ENCODE measurements around the gene DYNC1H1.

DNA sequence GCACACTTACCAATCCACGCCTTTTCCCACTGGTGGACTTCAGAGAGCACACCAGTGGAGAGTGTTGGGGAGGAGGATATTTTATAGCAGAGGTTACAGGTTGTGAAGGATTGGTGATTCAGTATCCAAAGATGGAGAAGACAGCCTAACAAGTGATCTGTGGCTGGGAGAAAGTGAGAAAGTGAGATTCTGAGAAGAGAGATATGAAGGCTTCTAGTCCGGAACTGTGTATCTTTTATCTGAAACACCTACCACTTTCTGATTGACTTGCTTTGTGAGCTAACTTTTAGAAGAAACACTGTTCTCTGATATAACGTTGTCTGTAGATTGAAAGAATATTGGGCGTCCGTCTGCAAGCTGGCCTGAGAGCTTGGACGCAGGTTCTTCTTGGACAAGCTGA, 24.0 kb downstream of the DYNC1H1 start:
- no peak for TF ChIP-seq POLR2A (IDR thresholded peaks at IDR 0.05; ENCODE audit: low read length)
- TF ChIP-seq GATA1 (IDR thresholded peaks at IDR 0.05; ENCODE audit: low read depth, low read length): no peak

Measured in erythroblast (primary cell).